NCI-H187 treated with DMSO at 0.1 percent for 48 hours (cell line): ENCODE data around the gene HM13.
A peak's percentile ranks its signal among the peaks of the same experiment; 100 is the strongest.
"Not testable (repeated sequence)": the region's sequence is repeated elsewhere in the genome, so short reads cannot be mapped to it uniquely, and the experiment has no call there.

Experiments used
- DNase-seq: peaks from one replicate; lab custom pipeline; 2025; lab: John Stamatoyannopoulos, UW

HM13 gene

DNA sequence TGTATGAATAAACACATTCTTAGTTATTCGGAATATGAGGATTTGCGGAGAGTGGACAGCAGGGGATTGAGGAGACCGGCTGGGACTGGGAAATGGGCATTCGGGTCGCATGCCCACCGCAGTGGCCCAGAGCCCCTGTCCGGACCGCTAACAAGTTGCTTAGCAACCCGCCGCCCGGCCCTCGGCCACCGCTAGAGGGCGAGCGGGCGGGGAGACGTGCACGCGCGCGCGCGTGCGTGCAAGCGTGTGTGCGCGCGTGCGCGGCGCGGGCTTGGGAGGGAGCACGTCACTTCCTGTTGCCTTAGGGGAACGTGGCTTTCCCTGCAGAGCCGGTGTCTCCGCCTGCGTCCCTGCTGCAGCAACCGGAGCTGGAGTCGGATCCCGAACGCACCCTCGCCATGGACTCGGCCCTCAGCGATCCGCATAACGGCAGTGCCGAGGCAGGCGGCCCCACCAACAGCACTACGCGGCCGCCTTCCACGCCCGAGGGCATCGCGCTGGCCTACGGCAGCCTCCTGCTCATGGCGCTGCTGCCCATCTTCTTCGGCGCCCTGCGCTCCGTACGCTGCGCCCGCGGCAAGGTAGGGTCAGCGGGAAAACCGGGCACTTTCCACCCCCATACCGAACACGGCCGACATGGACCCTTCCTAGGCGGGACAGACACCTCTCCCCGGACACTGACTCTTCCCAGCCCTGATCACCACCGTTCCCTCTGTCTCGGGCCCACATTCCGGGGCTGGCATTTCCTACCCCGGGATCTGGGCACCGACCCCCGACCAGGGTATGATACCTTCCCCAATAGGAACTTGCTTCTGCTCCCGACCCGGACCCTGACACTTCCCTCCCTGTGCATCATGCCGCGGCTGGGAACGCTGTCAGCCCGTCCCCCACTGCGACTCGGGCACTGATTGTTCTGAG lies at the start of gene HM13:
HM13 (plus strand) TSS at position 289 of the 918 bp plus-strand sequence; CDS start at position 399, 110 bp downstream.
- peak; percentile 17 for DNase-seq

GRCh38 chr20:31470946-31471345 lies 43.3 kb upstream of the HM13 start:
- DNase-seq, result not testable (repeated sequence)

- DNase-seq, result no peak
These were observed 41.6 kb upstream of the HM13 start for GRCh38 chr20:31472395-31473330.

DNA sequence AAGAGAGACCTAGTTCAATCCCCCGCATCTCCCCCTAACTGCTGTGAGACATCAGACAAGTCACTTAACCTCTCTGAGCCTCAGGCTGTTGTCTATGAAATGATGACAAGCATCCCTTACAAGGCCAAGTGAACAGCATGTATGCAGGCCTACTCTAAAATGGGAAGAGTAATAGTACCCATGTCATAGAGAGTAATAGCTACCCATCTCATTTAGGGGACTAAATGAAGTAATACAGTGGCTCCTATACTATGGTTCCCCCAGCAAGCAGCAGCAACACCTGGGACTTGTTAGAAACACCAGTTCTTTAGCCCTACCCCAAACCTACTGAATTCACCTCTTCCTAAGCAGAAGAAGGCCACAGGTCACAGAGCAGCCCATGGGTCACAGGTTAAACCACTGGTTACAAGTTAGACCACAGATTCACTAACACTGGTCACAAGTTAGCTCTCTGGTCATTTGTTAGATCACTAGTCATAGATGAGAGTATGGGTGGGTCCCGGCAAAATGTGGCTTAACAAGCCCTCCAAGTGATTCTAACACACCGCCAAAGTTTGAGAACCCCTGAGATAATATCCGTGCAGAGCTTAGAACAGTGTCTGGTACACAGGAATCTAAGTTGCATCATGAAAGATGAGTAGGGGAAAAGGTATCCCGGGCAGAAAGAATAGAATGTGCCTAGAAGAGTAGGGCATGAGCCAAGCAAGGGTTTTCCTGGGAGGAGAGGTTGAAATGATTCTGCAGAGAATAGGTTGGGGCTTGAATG lies 40.7 kb upstream of the HM13 start:
- no peak for DNase-seq

- no peak for DNase-seq
These were observed 40.2 kb upstream of the HM13 start for GRCh38 chr20:31474097-31474436.

DNA sequence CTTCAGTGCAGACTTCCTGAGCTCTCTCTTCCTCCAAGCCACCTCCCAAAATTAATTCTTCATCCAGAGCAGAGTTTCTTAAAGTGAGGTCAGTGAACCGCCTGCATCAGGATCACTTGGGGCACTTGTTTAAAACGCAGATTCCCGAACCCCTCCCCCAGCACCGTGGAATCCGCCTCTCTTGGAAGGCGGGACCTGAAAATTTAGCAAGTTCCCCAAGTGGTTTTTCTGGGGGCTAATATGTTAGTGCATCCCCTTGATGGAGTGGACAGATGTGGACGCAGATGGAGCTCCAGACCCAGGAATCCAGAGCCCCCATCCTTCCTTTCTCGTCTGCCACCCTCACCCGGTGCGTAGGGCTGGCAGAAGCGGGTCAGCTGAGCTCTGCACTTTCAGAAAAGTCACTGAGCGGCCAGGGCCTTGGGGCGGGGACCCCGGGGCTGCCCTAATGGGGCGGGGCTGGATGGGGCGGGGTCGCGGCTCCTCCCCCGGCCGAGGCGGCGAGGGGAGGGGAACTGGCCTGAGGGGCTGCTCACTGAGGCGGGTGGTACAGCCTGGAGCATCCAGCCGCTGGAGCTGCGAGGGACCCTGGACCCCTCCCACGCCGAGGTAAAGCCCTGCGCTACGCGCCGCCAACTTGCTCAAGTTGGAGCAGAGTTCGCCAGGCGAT lies 39.3 kb upstream of the HM13 start, which contains the start of the genes DEFB124 and REM1:
DEFB124 (minus strand) TSS at position 370 of the 670 bp plus-strand sequence. CDS start 2,114 bp downstream, outside the sequence.
REM1 (plus strand) TSS at position 531 of the 670 bp plus-strand sequence. CDS start 1,158 bp downstream, outside the sequence.
- DNase-seq, result no peak

DNA sequence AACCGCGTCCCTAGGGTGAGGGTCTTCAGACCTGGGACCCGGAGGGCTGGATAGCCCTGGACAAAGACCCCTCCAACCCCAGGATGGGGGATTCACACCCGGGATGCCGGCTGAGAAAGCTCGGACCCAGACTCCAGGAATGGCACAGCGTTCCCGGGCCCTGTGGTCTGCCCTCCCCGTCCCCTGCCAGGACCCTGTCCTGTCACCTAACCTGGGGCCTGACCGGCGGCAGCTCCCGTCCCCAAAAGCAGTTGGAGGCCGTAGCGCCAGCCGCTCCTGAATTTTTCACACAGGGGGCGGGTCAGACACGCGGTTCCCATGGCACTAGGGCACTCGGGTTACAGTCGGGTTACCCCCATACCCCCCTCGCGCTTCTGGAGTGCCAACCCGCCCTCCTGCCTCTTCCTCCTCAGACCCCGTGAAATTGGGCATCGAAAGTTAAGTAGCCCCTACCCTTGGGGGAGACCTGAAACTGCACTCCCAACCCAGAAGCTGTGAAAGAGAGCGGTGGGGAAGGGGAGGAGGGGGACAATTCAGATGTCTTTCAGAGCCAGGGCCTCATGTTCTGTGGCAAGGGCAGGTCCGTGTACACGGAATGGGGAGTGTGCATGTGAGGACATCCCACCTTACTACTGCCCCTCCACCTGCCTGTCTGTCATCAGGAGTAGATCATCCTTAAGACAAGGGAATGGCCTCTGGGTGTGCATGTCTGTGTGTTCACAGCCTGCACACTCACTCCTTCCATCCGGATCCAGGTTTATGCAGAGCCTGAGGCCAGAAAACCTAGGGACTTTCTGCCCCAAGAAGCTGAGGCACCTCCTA lies 38.6 kb upstream of the HM13 start:
- DNase-seq, result no peak

DNA sequence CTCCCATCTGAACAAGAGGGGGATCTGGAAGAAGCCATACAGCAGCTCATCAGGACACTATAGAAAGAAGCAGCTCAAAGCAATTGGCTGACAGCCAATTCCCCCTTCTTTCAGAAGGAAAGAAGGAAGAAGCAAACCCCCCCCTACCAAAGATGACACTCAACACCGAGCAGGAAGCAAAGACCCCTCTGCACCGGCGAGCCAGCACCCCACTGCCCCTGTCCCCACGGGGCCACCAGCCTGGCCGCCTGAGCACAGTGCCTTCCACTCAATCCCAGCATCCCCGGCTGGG lies 38.0 kb upstream of the HM13 start:
- DNase-seq, result no peak

DNA sequence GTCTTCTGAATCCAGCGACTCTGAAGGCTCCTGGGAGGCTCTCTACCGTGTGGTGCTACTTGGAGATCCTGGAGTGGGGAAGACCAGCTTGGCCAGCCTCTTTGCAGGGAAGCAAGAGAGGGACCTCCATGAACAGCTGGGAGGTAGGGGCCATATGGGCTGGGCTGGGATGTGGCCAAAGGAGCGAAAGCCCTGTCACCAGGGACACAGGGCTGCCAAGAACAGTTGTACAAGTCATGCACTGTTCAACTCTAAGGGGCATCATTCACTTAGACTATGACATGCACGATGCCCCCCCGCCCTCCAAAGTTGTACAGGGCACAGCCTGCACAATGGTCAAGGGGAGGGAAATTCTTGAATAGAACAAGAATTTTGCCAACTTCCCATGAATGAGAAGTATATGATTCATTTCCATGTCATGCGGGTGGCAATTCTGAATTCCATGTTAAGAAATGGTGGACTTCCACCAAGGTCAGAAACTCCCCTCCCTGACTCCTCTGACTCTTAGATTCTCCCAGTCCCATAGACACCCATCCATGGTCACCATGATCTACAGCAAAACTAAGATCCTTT lies 37.5 kb upstream of the HM13 start:
- DNase-seq, result no peak

- DNase-seq, result no peak
These were observed 30.2 kb upstream of the HM13 start for GRCh38 chr20:31484001-31484400.

- DNase-seq, result no peak
These were observed 28.5 kb upstream of the HM13 start for GRCh38 chr20:31485450-31486339.

GRCh38 chr20:31488115-31488514 lies 26.1 kb upstream of the HM13 start:
- DNase-seq, result no peak

- DNase-seq, result no peak
These were observed 25.1 kb upstream of the HM13 start for GRCh38 chr20:31489152-31489551.

GRCh38 chr20:31490752-31491151 lies 23.5 kb upstream of the HM13 start:
- DNase-seq, result no peak

DNA sequence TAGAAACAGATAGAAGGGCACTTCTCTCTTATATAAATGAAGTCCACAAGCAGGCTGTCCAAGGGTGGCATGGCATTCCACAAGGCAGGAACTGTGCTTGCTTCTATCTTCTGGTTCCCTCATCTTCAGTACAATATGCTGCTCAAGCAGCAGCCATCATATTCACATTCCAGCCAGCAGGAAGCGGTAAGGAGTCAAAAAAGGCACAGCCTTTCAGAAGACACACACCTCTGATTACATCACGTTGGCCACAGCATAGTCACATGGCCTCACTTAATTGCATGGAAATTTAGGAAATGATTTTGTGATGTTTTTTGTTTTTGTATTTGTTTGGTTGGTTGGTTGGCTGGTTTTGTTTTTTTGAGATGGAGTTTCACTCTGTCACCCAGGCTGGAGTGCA lies 20.1 kb upstream of the HM13 start:
- no peak for DNase-seq

DNA sequence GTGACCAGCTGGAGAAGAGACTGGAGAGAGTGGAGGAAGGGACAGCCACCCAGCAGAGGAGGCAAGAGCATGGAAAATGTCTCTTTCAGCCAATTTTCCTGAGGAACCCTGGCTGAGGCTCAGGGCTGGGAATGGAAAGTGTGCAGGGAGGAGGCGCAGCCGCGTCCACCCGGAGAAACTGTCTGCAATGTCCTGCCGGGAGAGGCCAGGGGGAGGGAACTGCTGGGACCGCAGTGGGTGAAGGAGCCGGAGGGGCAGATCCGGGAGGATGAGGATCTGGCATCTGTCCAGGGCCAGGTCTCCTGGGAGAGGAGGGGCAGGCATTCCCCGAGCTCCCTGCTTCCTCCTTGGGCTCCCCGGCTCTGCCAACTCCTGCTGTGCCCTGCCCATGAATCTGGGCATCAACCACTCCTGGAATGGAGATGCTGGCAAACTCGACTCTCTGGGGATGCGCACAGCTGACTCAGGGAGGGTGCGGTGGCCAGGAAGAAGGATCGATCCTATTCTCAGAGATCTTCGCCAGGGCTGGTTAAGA lies 17.4 kb upstream of the HM13 start:
- no peak for DNase-seq

- no peak for DNase-seq
These were observed 16.3 kb upstream of the HM13 start for GRCh38 chr20:31497838-31498540.

DNA sequence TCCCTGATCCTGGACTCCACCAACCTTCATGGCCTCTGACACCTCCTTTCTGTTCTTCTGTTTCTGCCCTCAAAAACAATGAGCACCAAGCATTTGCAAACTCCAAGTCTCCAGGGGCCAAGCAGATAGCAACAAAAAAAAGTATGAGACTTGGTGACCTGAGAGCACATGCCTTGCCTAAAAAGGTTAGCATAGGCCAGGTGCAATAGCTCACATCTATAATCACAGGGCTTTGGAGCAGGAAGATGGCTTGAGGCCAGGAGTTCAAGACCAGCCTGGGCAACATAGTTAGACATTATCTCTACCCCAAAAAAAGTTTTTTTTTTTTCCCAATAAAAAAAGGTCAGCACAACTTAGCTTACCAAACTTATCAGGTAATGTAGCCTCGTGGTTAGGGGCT lies 13.7 kb upstream of the HM13 start:
- no peak for DNase-seq
